C4-2B (cell line): Measurements from ENCODE around the gene APCDD1L.
A peak's percentile ranks its signal among the peaks of the same experiment; 100 is the strongest.

Experiments
- H3K27ac ChIP-seq: fragments of 450-650 bp; 2 replicates; pipeline ENCODE4 v1.5.1; 2017
- CTCF ChIP-seq: fragments of 450-650 bp; conservative IDR thresholded peaks from 2 replicates; pipeline ENCODE4 v1.5.1; 2017; ENCODE audit warnings: mild to moderate bottlenecking
- ZFX ChIP-seq: fragments of 450-650 bp; IDR thresholded peaks from 2 replicates; pipeline ENCODE4 v1.6.1; 2017

Gene APCDD1L

GRCh38 chr20:58554541-58554940 lies 39.3 kb upstream of the APCDD1L start:
- no peak overlapping the region for H3K27ac ChIP-seq
- no peak for TF ChIP-seq ZFX
- TF ChIP-seq CTCF = no peak

GRCh38 chr20:58553841-58554240 lies 38.6 kb upstream of the APCDD1L start:
- TF ChIP-seq CTCF = no peak
- no peak for TF ChIP-seq ZFX
- no peak overlapping the region for H3K27ac ChIP-seq

- no peak overlapping the region for H3K27ac ChIP-seq
- no peak for TF ChIP-seq CTCF
- TF ChIP-seq ZFX = no peak
Measured at GRCh38 chr20:58553166-58553696, 38.0 kb upstream of the APCDD1L start.

GRCh38 chr20:58552366-58552934 lies 37.3 kb upstream of the APCDD1L start:
- TF ChIP-seq ZFX (no peak), CTCF (no peak)
- no peak overlapping the region for H3K27ac ChIP-seq

- H3K27ac ChIP-seq = no peak overlapping the region
- TF ChIP-seq ZFX (no peak), CTCF (no peak)
Measured at GRCh38 chr20:58551631-58552030, 36.4 kb upstream of the APCDD1L start.

- peak overlapping the region; percentile 26 for H3K27ac ChIP-seq
- no peak for TF ChIP-seq ZFX
- no peak for TF ChIP-seq CTCF
Measured at GRCh38 chr20:58550275-58551059, 35.3 kb upstream of the APCDD1L start.

GRCh38 chr20:58549231-58550209 lies 34.3 kb upstream of the APCDD1L start:
- TF ChIP-seq ZFX (no peak), CTCF (no peak)
- peak overlapping the region; percentile 26 for H3K27ac ChIP-seq
